ENCODE measurements around the gene BORCS6. TPM values are rescaled to one million over a fixed set of nuclear protein-coding genes. Genes with fewer than 3 reads are reported as not detected.
A peak's percentile ranks its signal among the peaks of the same experiment; 100 is the strongest.

BORCS6 gene
- total and polyA plus RNA-seq, 9 of the 15 experiments (the other 6 are each of a cell fraction or from before 2014, with no cell fraction given) = 0.01 to 7.4 (median 2.3) TPM

GRCh38 chr17:8226536-8227237 lies 36.7 kb upstream of the BORCS6 start (continued):
- TF ChIP-seq POLR2AphosphoS5 (IDR thresholded peaks at IDR 0.05; ENCODE audit: control insufficient read depth, insufficient read depth, low read depth, low read length) (peak; percentile 48), RFX1 (IDR thresholded peaks at IDR 0.05) (no peak), ZNF197 (CRISPR knock-in tag; IDR thresholded peaks at IDR 0.05; ENCODE audit: low read depth) (no peak), PRMT5 (CRISPR knock-in tag; IDR thresholded peaks at IDR 0.05) (no peak), ZNF764 (CRISPR knock-in tag; IDR thresholded peaks at IDR 0.05; ENCODE audit: low read depth) (no peak; the same call in 1 of the 2 replicates), NR2C1 (IDR thresholded peaks at IDR 0.05) (no peak), NR2C1 (tag; IDR thresholded peaks at IDR 0.05) (peak; percentile 26; the same call in 1 of the 2 replicates), ZFP91 (CRISPR knock-in tag; IDR thresholded peaks at IDR 0.05) (no peak), SMARCE1 (IDR thresholded peaks at IDR 0.05) (no peak), ZKSCAN3 (CRISPR knock-in tag; IDR thresholded peaks at IDR 0.05) (no peak), SAFB2 (IDR thresholded peaks at IDR 0.05; ENCODE audit: borderline replicate concordance, low read depth, low read length, severe bottlenecking) (no peak), BDP1 (IDR thresholded peaks at IDR 0.05; ENCODE audit: insufficient read depth, insufficient read length) (peak; percentile 72), ZKSCAN8 (CRISPR knock-in tag; IDR thresholded peaks at IDR 0.05) (peak; percentile 66; the same call in 1 of the 2 replicates), BRF1 (IDR thresholded peaks at IDR 0.05; ENCODE audit: borderline replicate concordance, extremely low read depth, insufficient read length) (no peak), ZNF766 (CRISPR knock-in tag; conservative IDR thresholded peaks at IDR 0.05) (no peak), PPARD (CRISPR knock-in tag; IDR thresholded peaks at IDR 0.05) (no peak), E2F1 (CRISPR knock-in tag; IDR thresholded peaks at IDR 0.05) (no peak), JUNB (CRISPR knock-in tag; conservative IDR thresholded peaks at IDR 0.05) (no peak), CREB3L1 (IDR thresholded peaks at IDR 0.05; ENCODE audit: borderline replicate concordance, low read depth) (no peak), RAD51 (IDR thresholded peaks at IDR 0.05; ENCODE audit: borderline replicate concordance, low read depth) (no peak), ZNF41 (CRISPR knock-in tag; conservative IDR thresholded peaks at IDR 0.05) (no peak; the same call in 1 of the 2 replicates), TAF9B (IDR thresholded peaks at IDR 0.05; ENCODE audit: partially characterized antibody) (no peak), HMGN3 (IDR thresholded peaks at IDR 0.05; ENCODE audit: borderline replicate concordance, extremely low read depth, insufficient read length, low read depth, low read length) (no peak), ETS1 (conservative IDR thresholded peaks at IDR 0.05; ENCODE audit: control insufficient read depth, low read depth, low read length) (peak; percentile 50; the same call in 1 of the 2 replicates)
